SU-DHL-6 (cell line): ENCODE results near the gene BNC2.

Experiments
- EZH2phosphoT487 ChIP-seq: fragments of 200-600 bp; sonication (generic), shearing (Covaris generic); conservative IDR thresholded peaks from 2 replicates; pipeline ENCODE4 v1.6.1; 2018; ENCODE audit warnings: mild to moderate bottlenecking, antibody characterized with exemption, low read length, moderate library complexity, mixed read lengths
- TF ChIP-seq, protein P1 (sequence below): fragments of 200-600 bp; sonication (generic); IDR thresholded peaks from one replicate; pipeline ENCODE4 v1.5.1; 2017; ENCODE audit warnings: antibody characterized with exemption, mild to moderate bottlenecking, low read length, moderate library complexity; ENCODE audit not compliant: insufficient read depth, poor library complexity, severe bottlenecking

DNA sequence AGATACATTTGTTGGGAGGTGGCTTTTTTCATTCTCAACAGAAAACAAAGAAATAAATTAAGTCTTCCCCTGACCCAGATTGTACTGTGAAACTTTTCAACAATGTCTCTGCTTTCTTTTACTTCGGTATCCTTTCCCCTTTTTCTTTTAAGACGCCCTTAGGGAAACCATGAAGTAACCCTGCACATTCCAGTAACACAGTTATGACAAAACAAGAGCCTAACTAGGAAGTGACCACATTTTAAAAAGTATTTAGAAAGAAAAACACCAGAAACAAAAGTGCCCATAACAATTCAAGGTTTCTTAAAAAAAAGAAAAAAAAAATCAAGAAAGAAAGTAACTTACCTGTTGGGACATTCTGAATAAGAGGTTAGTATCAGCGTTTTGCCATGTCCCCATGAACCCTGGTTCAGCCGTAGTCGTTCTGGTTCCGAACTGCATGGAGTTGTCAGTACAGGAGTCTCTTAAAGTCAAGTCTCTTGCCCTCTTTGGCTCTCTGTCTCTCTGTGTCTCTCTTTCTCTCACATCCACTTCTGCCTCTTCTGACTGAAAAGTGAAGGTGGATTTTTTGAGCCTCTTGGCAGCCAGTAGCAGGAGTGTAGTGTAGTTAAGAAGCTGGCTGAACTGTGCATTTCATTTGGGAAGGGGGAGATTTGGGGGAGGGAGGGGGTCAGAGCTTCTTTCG, 142.9 kb downstream of the BNC2 start:
- TF ChIP-seq, protein P1, sequence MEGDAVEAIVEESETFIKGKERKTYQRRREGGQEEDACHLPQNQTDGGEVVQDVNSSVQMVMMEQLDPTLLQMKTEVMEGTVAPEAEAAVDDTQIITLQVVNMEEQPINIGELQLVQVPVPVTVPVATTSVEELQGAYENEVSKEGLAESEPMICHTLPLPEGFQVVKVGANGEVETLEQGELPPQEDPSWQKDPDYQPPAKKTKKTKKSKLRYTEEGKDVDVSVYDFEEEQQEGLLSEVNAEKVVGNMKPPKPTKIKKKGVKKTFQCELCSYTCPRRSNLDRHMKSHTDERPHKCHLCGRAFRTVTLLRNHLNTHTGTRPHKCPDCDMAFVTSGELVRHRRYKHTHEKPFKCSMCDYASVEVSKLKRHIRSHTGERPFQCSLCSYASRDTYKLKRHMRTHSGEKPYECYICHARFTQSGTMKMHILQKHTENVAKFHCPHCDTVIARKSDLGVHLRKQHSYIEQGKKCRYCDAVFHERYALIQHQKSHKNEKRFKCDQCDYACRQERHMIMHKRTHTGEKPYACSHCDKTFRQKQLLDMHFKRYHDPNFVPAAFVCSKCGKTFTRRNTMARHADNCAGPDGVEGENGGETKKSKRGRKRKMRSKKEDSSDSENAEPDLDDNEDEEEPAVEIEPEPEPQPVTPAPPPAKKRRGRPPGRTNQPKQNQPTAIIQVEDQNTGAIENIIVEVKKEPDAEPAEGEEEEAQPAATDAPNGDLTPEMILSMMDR, result no peak
- TF ChIP-seq EZH2phosphoT487, result no peak
